ENCODE data around the gene OXSR1.

DNA sequence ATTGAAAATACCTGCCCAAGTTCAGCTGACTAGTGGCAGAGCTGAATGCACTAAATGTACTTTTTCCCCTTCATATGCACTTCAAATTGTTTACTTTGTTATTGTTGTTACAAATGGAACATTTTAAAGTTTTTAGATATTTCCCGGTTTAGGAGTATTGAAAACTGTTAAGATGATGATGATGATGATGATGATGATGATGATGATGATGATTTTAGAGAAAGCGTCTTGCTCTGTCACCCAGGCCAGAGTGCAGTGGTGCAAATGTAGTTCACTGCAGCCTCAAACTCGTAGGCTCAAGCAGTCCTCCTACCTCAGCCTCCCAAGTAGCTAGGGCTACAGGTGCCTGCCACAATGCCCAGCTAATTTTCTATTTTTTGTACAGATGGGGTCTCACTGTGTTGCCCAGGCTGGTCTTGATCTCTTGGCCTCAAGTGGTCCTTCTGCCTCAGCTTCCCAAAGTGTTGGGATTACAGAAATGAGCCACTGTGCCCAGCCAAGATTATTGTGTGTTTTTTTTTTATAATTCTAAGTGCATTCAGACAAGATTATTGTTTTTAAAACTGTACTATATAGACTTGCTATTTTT is 54.4 kb downstream of the OXSR1 start:
- TF ChIP-seq, protein P1, sequence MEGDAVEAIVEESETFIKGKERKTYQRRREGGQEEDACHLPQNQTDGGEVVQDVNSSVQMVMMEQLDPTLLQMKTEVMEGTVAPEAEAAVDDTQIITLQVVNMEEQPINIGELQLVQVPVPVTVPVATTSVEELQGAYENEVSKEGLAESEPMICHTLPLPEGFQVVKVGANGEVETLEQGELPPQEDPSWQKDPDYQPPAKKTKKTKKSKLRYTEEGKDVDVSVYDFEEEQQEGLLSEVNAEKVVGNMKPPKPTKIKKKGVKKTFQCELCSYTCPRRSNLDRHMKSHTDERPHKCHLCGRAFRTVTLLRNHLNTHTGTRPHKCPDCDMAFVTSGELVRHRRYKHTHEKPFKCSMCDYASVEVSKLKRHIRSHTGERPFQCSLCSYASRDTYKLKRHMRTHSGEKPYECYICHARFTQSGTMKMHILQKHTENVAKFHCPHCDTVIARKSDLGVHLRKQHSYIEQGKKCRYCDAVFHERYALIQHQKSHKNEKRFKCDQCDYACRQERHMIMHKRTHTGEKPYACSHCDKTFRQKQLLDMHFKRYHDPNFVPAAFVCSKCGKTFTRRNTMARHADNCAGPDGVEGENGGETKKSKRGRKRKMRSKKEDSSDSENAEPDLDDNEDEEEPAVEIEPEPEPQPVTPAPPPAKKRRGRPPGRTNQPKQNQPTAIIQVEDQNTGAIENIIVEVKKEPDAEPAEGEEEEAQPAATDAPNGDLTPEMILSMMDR (IDR thresholded peaks at IDR 0.05): no peak
- TF ChIP-seq POLR2AphosphoS5 (IDR thresholded peaks at IDR 0.05): no peak
- no peak for TF ChIP-seq POLR2A (IDR thresholded peaks at IDR 0.05)
- no peak for TF ChIP-seq EP300 (IDR thresholded peaks at IDR 0.05)

Measured in stomach (tissue), 4 donors.